GM18526 (cell line): ENCODE results near the gene CPVL.

Experiments
- POLR2A ChIP-seq: IDR thresholded peaks from 3 replicates; pipeline ENCODE4 v1.6.1; 2011; ENCODE audit not compliant: insufficient read length; ENCODE audit errors: extremely low read depth

The CPVL gene

DNA sequence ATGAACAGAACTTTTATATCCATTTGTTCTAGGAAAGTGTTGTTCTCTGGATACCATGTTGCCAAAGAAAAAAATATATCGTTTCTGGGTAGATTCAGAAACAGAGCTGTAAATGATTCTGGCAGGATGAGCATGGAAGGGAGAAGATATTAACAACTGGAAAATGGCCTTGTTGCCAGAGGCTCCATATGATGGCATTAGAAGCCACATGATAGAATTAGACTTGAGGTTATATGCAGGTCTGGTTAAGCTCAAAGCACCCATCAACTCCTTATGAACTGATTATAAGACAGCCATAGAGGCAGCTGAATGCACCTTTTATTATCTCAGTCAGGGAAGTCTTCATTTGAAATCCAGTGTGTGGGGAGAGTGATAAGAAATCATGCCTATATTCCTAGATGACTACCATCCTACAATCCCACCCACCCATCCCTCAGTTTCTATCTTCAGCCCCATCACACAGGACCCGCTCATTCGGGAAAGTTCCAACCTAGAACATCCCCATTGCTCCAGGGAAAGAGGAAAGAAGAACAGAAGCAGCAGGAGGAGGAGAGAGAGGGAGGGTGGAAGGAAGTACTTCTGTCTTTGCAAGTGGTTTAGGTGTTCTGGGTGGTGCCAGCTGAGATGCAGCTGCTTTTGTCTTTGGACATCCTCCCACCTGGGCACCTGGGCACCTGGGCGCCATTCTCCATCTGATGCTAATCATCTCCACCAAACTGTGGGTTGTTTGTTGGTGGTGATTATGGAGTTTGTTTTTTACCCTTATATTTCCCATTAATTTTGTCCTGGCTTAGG lies 162.7 kb downstream of the CPVL start:
- TF ChIP-seq POLR2A = no peak

GRCh38 chr7:28981161-28981465 lies 165.2 kb downstream of the CPVL start:
- no peak for TF ChIP-seq POLR2A

- TF ChIP-seq POLR2A = no peak
These were observed 165.7 kb downstream of the CPVL start for GRCh38 chr7:28980451-28981160.

DNA sequence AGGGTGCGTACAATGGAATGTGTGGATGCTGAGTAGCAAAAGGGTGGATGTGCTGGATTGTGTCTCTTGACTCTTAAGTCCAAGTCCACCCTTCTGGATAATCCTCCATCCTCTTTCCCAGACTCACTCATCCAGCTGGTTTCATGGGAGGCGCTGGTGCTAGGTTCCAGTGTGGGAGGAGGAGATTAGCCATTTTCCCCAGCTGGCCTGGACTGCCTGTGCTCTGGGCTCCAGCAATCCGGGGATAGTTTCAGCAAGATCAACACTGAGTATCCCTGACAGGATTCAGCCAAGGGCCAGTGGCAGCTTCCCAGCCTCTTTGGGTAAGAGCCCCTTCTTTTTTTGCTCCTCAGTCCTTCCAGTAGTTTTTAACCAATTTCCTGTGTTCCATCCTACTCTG lies 166.6 kb downstream of the CPVL start:
- no peak for TF ChIP-seq POLR2A

GRCh38 chr7:28977881-28978280 lies 168.5 kb downstream of the CPVL start:
- TF ChIP-seq POLR2A = no peak

DNA sequence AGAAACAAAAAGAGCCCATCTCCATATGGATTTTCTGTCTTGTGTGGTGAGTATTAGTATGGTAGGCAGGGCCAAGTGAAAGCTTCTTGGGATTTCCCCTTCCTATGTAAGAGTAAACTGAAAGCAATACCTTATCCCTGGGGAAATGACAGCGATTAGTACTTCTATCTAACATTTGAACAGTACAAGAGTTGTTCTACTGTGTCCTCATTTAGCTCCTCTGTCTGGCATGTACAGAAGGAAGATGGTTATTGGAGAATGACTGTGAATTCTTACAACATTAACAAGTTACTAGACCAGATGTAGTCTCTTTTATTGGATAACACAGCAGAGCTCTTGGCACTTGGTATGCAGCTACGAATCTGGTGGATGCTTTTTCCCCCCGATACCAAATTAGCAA lies 170.3 kb downstream of the CPVL start:
- no peak for TF ChIP-seq POLR2A

- TF ChIP-seq POLR2A = no peak
These were observed 172.7 kb downstream of the CPVL start for GRCh38 chr7:28973591-28973990.

DNA sequence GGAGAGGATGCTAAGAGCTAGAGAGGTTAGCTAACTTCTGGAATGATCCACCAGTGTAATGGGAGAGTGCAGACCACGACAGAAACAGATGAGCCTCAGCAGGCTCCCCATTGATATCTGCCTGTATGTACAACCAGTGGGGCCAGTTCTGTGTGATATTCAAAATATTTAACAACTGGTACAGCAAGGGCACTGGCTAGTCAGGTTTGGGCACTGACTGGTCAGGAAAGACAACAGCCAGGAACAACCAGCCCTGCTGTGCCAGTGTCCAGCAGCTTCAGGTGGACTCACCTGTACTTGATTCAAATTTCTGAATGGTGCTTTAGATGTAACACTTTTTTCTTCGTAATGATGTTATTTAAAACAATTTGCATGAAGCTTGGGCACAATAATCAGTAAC lies 182.3 kb downstream of the CPVL start:
- TF ChIP-seq POLR2A = no peak

DNA sequence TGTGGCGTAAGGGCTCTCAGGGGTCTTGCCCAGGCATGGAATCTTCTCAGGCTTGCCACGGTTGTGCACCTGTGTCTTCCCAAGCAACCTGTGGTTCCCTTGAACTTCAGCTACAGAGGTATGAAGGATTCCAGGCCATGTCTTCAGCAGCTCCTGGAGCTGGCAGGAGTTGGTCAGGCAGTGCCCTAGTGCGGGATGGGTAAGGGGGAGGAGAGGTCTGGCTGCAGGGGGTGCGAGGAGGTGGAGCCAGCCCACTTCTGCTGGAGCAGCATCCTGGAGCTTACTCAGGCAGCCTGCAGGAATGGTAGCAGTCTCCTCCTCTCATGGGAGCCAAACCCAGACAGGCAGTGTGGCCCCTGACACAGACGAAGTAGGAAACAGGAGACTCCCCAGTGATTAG lies 184.4 kb downstream of the CPVL start:
- TF ChIP-seq POLR2A = no peak

GRCh38 chr7:28960071-28960840 lies 186.1 kb downstream of the CPVL start:
- TF ChIP-seq POLR2A = no peak

GRCh38 chr7:28958980-28959347 lies 187.4 kb downstream of the CPVL start:
- no peak for TF ChIP-seq POLR2A

DNA sequence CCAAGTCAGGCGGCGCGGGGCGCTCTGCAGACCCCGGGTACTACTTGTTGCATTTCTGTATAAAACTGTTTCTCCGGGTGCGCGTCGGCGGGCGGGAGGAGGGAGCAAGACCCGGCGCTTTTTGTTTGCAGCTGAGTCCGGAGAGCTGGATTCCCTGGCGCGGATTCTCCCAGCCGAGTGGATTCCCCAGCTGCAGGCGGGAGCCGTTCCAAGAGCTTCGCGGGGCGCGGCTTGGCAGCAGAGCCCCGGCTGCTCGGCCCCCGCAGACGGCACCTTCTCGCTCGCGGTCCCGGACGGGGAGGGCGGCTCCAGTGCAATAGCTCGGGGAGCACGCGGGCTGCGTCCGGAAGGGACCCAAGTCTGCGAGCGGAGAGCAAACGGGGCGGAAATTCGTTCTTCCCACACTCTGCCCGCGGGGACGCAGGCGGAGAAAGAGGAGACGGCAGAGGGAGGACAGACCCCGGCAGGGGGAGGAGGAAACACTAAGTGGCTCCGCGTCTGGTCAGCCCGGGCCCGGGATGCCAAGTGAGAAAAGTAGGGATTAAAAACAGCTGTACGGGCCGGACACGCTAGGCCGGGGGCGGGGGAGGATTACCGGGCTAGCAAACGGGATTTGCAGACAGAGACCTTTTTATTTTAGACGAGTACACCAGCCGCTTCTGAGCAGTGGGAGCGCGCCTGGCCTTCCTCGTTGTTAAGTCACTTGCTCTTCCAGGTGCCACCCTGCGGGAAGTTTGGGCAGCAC lies 187.9 kb downstream of the CPVL start, which contains the start of gene TRIL:
Gene TRIL, minus strand, starts transcription at position 96 of the 745 bp plus-strand sequence. CDS start 284 bp downstream, outside the sequence.
- TF ChIP-seq POLR2A = no peak

DNA sequence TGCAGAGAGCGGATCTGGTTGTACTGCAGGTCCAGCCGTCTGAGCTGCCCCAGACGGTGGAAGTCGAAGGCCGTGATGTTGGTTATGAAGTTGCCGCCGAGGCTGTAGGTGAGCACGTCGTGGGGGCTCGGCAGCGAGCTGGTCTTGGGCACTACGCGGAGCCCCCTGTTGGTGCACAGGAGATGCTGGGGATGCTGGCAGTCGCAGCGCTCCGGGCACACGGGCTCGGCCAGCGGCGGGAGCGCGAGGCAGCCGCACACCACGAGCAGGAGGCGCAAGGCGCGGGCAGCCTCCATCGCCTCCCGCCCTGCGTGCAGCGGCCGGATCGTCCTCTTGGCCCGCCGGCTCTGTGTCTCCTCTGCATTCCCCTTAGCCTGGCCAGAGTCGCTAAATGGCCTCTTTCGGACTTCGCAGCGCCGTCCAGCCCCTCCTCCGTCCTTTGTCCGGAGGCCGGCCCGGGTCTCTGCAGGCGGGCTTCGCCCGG lies 188.5 kb downstream of the CPVL start:
- no peak for TF ChIP-seq POLR2A

DNA sequence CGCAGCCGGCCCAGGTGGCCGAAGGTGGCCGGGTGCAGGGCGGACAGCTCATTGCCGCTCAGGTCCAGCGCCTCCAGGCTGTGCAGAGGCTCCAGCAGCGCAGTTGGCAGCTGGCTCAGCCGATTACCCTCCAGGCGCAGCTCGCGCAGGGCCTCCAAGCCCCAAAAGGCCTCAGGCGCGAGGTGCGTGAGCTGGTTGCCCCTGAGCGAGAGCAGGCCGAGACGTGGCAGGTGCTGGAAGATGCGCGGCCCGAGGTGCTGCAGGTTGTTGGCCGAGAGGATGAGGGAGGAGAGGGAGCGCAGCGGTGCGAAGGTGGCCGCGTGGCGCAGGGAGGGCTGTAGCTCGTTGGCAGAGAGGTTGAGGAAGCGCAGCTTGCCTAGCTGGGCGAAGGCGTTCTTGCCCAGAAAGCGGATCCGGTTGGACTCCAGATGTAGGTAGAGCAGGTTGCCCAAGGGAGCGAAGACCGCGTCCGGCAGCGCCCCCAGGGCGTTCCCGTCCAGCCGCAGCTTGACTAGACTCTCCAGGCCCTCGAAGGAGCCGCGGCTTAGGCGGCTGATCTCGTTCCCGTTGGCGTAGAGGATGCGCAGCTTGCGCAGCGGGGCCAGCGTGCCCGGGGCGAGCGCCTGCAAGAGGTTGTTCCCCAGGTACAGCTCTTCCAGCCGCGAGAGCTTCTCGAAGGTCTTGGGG lies 189.1 kb downstream of the CPVL start:
- TF ChIP-seq POLR2A = no peak
